Measurements from ENCODE around the gene AGPAT1.

Gene AGPAT1

GRCh38 chr6:32175322-32175710 lies 568 bp downstream of the AGPAT1 start:
- TF ChIP-seq, protein P1, sequence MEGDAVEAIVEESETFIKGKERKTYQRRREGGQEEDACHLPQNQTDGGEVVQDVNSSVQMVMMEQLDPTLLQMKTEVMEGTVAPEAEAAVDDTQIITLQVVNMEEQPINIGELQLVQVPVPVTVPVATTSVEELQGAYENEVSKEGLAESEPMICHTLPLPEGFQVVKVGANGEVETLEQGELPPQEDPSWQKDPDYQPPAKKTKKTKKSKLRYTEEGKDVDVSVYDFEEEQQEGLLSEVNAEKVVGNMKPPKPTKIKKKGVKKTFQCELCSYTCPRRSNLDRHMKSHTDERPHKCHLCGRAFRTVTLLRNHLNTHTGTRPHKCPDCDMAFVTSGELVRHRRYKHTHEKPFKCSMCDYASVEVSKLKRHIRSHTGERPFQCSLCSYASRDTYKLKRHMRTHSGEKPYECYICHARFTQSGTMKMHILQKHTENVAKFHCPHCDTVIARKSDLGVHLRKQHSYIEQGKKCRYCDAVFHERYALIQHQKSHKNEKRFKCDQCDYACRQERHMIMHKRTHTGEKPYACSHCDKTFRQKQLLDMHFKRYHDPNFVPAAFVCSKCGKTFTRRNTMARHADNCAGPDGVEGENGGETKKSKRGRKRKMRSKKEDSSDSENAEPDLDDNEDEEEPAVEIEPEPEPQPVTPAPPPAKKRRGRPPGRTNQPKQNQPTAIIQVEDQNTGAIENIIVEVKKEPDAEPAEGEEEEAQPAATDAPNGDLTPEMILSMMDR (IDR thresholded peaks at IDR 0.05; ENCODE audit: control insufficient read depth, insufficient read depth, low read depth, low read length, missing control alignments): no peak
- peak overlapping the region; percentile 100 for H3K4me3 ChIP-seq (ENCODE audit: control insufficient read depth, low read depth, low read length)
- no peak for DNase-seq (ENCODE audit: low read depth)

GRCh38 chr6:32174416-32174815 lies 1.5 kb downstream of the AGPAT1 start:
- no peak overlapping the region for H3K4me3 ChIP-seq (ENCODE audit: control insufficient read depth, low read depth, low read length)
- TF ChIP-seq, protein P1 (IDR thresholded peaks at IDR 0.05; ENCODE audit: control insufficient read depth, insufficient read depth, low read depth, low read length, missing control alignments): no peak

DNA sequence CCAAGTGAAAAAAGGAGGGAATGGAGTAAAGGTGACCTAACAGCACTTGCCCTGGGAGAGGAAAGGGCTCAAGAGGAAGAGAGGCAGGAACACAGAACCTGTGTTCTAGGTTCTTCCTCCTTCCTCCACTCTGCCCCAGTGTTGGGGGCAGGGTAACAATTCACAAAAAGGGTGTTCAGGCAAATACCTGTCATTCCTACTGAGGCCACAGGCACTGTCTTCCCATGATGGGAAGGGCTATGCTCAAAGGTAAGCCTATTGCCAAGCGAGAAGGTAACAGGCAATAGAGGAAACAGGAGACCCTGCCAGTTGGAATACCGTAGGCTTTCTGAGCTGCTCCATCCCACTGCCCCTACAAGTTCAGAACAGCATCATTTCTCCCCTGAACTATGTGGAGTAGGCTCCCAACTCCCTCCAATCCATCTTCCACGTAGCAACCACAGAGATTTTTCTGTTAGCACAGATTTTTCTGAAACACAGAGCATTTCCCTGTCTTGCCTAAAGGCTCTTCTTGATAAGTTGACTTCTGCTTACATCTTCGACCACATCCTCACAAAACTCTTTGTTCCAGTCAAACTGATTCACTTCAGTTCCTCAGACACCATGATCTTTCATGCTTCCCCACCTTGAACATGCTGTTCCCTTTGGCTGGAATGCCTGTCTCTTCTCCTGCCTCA lies 2.7 kb downstream of the AGPAT1 start:
- no peak for DNase-seq (ENCODE audit: low read depth)
- TF ChIP-seq, protein P1 (IDR thresholded peaks at IDR 0.05; ENCODE audit: control insufficient read depth, insufficient read depth, low read depth, low read length, missing control alignments): no peak
- H3K4me3 ChIP-seq (ENCODE audit: control insufficient read depth, low read depth, low read length): no peak overlapping the region

More at GRCh38 chr6:32174416-32174815, 1.5 kb downstream of the AGPAT1 start:
- DNase-seq (ENCODE audit: low read depth): no peak

DNA sequence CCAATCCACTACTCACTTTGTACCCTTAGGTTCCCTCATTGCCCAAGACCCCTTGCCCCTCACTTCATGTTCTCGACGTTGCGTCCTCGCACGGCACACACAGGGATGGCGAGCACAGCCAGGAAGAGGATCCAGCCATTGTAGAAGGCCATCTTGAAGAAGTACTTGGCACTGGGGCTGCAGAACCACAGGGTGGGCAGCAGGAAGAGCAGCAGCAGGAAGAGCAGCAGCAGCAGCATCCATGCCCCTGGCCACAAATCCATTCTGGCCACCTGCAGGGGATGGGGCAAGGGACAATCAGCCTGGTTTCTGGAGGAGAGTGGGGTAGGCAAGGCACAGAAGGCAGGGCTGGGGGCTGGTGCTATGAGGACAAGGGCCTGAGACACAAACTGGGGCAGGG lies 4.7 kb downstream of the AGPAT1 start:
- H3K4me3 ChIP-seq (ENCODE audit: control insufficient read depth, low read depth, low read length): no peak overlapping the region
- no peak for DNase-seq (ENCODE audit: low read depth)
- TF ChIP-seq, protein P1 (IDR thresholded peaks at IDR 0.05; ENCODE audit: control insufficient read depth, insufficient read depth, low read depth, low read length, missing control alignments): no peak

DNA sequence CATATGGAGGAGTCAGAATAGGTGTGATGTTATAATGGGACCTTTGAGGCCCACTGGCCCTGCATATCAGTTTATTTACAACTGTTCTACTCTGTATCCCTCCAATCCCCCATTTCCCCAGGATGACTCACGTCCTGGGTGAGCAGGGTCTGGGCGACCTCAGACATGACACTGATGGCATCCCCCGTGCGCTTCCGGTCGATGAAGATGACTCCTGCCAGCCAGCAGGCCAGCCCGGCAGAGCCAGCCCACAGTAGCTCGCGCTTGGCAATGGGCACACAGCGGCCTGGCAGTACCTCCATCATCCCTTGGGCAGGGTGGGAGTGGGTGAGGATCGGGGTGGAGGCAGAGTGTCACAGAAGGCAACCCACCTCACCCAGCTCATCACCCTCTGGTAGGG lies 5.6 kb downstream of the AGPAT1 start:
- no peak overlapping the region for H3K4me3 ChIP-seq (ENCODE audit: control insufficient read depth, low read depth, low read length)
- TF ChIP-seq, protein P1 (IDR thresholded peaks at IDR 0.05; ENCODE audit: control insufficient read depth, insufficient read depth, low read depth, low read length, missing control alignments): no peak
- no peak for DNase-seq (ENCODE audit: low read depth)

DNA sequence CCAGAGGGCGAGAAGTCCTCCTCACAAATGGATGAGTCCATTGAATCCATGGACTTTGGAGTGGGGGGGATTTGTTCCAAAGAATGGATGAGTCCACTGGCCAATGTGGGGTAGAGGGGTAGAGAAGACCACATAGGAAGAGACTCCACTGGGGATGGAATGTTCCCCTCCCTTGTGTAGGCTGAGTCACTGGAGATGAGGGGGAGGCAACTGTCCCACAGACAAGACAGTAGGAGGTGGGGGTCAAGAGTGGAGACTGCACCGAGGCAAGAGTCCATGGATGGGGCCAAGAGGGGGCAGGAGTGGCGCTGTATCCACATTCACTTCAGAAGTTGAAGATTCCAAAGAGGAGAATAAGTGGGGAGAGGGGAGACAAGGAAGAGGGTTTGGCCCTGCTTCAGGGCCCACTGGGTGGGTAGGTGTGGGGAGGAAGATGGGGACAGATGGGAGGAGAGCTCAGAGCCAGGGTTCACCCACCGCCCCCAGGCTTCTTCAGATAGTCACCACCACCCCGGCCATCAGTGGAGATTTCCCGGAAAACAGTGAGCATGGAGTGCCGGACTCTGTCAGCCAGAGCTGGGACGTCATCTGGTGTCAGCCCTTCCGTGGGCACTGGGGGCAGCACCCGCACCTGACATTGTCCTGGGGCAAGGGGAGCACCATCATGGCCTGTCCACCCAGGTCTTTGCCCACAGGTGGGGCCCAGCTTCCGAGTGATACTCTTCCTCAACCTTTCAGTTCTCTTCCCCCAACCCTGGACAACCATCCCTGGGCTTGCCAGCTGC lies 6.9 kb downstream of the AGPAT1 start:
- TF ChIP-seq, protein P1 (IDR thresholded peaks at IDR 0.05; ENCODE audit: control insufficient read depth, insufficient read depth, low read depth, low read length, missing control alignments): no peak
- H3K4me3 ChIP-seq (ENCODE audit: control insufficient read depth, low read depth, low read length): no peak overlapping the region
- no peak for DNase-seq (ENCODE audit: low read depth)
